GM18511 (cell line): Measurements from ENCODE around the gene VEPH1.

Experiments used
- ATAC-seq: cut with Tn5 transposase; IDR thresholded peaks from one replicate; pipeline ENCODE4 v1.9.1; 2021; ENCODE audit warnings: mild to moderate bottlenecking, moderate library complexity; ENCODE audit not compliant: unreplicated experiment

The VEPH1 gene

DNA sequence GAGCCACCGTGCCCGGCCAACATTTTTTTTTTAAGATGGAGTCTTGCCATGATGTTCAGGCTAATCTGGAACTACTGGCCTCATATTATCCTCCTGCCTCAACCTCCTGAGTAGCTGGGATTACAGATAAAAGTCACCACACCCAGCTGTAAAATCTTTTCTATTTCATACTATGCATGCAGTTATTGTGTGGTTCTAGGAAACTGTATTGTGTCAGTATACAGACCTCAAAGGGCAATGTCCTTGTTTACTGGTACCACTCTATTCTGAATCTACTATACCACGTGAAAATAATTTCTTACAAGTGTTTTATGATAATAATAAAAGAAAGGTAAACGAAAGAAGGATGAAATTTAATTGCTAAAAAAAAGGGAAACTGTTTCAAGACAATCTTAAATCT is 190.0 kb downstream of the VEPH1 start:
- ATAC-seq = no peak

DNA sequence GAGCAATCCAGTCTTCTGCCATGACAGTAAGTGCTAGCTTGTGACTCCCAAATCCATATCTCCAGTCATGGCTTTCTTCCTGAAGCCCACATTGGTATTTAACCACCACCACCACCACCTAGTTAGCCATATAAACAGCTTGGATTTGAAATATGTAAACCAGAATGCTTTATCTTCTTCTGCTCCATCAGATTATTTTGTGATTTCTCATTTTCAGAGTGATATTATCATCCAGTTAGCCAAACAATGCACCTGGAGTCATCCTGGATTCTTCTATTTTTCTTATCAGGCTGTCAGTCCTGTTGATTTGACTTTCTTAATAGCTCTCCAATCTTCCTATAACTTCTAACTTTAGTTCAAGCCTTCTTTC is 190.9 kb downstream of the VEPH1 start:
- no peak for ATAC-seq

DNA sequence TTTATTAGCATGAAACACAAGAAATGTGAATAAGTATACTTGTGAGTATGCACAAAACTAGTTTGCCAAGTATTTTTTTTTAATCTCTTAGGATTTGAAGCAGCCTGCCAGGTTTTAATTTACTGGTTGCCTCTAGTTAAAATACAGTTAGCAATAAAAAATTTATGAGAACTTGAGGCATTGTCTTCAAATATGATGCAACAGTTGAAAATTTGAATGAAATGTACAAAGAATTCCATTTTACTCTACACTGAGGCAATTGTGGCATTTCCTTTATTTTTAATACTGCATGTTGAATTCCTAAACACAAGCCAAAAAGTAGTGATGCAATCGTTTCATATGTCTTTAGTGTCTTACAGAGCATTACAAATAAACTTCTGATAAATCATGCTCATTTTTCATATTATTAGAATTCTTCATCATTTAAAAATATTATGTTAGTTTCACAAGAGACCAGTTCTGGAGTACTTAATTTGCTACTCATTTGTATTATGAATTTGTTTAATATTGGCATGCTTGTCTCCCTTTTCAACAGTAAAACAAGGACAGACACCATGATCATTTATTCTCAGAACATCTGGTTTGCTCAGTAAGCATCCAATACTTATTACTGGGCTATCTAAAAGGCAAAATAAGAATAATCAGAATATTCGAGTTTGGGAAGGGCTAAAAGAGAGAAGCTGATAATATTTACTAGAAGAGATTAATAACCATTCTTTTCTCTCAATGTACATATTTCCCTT is 191.4 kb downstream of the VEPH1 start:
- no peak for ATAC-seq

DNA sequence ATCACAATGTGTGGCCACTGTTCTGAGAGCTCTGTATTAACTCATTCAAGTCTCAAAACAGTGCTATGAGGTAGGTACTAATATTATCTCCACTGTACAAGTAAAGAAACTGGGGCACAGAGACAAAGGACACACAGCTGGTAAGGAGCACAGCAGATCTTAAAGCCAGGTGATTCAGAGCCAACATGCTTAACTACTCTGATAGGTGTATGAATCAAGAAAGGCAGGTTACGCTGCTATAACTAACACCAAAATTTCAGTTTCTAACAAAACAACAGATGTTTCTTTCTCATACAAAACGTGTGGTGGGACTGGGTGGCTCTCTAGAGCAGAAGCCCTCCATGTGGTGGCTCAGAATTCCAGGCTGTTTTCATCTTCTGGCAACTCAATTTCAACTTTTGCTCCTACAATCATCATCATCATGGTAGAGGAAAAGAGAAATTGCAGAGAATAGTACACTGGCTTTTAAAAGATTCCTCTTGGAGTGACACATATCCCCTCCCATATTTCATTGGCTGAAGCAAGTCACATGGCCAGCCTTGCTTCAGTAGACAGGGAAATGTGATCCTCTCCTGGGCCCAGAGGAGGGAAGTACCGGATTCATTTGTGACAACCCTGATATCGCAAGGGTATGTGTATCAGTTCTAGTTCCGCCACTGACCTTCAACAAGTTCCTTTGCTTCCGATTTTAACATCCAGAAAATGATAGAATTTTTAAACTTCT is 192.7 kb downstream of the VEPH1 start:
- no peak for ATAC-seq

DNA sequence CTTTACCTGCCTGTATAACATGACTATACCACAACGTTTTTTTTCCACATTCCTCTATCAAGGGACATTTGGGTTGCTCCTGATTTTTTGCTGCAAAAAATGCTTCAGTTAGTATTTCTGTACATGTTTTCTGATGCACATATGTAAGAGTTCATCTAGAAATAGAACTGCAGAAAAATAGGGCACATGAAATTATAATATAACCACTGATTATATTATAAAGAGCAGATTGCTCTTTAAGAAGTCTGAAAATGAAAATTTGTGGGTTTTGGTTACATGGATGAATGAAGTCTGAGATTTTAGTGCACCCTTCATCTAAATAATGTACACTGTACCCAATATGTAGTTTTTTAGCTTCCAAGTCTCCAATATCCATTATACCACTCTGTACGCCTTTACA is 196.7 kb downstream of the VEPH1 start:
- ATAC-seq = no peak

DNA sequence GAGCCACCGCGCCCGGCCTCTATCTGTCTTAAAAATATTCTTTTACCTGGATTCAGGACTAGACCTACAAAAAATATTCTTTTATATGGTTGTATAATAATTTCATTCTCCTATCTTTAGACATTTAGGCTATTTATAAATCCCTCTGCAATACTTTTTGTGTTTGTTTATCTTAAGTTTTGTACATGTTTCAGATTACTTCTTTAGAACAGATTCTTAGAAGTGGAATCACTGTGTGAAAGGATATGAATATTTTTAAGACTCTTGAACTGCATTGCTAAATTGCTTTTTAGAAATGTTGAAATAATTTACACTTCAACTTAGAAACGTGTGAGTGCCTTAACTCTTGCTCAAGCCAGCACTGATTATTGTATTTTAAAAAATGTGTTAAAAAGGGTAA is 197.8 kb downstream of the VEPH1 start:
- no peak for ATAC-seq

DNA sequence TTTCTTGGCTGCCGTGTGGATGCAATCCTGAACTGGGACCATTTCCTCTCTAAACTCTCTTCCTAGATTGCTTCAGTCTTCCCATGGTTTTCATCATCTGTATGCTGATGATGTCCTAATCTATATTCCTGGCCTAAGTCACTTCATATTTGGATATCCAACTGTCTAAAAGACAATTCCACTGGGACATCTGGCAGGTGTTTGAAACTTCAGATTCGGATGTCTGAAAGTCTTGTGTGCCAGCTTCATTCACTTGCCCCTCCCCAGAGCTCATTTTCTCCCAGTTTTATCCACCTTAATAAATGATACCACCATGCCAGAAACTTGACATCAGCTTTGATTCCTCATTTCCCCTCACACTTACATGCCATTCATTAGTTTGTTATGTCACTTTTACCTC is 201.5 kb downstream of the VEPH1 start:
- ATAC-seq = no peak

DNA sequence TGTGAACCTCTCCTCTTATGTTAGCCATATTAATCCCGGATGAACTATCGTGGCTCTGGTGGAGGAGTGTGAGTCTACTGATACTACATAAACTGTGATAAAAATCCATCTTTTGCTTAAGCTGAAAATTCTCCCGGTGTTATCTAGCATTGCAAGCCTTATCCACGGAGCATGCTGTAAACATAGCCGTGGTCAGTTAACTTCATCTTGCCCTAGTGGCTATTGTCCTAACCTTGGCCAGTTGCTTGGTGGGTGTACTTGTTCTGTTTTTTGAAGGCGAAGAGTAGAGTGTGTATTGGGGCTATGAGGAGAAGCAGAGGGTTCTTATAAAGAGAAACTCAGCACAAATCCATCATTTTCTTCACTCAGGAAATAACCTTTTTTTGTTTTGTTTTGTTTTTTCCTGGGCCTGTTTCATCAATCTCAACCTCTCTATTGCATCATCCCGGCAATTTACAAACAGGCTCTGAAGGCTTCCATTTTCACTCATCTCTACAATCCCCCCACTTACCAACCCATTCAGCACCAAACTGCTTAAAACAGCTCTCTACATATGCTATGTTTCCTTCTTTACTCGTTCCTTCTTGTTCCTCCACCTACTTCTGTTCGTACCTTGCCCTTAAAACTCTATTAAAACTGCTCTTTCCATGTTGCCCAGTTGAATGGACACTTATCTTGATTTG is 202.1 kb downstream of the VEPH1 start:
- no peak for ATAC-seq

DNA sequence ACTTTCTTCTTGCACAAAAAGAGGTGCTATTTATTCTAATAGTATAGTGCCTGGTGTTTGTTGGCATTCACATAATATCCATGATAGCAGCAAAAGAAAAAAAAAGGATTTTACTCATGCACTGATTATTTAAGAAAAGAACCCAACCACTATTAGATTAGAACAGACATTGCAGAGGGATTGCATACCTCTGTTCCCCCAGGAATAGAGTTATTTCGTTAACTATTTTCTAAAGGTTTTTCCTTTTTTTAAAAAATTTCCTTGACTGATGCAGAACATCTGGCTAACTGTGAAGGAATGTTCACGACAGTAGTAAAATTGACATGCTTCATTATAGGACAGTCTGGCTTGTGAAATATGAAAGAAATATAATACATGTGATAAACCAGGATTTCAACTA is 203.1 kb downstream of the VEPH1 start:
- ATAC-seq = no peak

DNA sequence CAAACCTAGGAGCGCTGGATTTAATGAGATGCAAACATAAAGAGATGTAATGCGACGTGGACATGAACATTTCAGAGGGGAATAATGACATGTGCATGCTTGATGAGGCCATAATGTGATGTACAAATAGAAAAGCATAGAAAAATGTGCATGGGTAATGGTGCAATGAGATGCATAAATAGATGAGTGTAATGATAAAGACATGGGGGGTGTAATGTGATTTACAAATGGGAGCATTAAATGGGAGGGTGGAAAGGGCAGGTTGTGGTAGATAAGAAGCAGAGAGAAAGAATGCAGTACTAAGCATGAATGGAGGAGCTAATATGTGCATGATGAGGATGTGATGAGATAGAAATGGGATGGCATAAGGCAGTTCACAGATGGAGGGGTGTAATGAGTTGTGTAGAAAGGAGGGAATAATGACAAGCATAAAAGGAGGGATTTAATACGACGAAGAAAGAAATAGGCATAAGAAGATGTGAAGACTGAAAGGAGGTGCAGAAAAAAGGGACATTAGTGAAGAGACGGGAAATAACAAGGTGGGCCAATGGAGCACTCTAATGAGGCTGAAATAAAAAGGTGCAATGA is 205.8 kb downstream of the VEPH1 start:
- ATAC-seq = no peak

DNA sequence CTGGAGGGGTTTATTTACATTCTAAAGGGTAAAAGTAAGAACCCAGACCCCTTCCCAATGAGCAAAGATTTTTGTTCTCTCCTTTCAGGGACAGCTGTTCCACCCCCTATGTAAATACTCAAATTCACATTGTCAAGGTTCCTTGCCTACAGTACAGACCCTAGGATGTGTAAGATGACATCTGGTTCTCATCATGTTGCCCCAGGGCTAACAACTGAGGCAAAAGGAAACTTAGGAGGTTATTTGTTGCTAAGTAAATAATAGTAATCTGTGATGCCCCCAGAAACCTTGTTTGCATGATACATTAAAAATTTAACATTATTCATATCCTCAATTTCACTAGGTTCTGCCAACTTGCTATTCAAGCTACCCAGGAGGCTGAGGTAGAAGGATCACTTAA is 208.3 kb downstream of the VEPH1 start:
- ATAC-seq = no peak

DNA sequence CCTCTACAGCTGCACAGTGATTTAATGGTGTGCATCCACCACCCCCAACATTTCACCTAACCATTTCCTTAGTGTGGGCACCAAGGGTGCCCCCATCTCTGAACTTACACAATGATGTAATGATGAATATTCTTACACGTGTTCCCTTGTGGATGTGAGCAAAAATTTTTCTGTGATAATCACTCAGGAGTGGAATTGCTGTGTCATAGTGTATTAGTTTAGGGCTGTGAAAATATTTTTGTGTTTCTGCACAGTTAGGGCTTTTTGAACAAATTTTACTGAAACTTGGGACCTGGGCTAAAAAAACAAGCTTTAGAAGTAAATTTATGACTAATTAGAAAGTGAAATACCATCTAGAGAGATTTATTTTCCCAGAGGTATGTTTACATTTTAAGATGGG is 208.7 kb downstream of the VEPH1 start:
- no peak for ATAC-seq

DNA sequence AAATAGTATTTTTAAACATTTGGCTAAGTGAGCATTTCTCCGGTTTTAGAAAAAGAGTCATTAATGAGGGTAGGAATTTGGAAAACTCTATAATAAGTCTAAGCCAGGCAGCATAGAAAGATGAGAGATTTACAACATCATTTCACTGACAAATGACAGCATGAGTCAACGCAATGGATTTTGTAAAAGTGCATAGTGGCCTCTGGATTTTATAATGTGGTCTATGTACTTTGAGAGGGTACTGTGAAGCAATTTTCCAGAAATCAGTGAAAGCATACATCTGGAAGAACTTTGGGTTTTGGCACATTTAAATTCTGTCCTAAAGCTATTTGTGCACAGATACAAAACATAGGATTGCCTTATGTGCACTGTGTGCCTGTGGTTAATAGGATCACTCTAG is 212.4 kb downstream of the VEPH1 start:
- ATAC-seq = no peak

DNA sequence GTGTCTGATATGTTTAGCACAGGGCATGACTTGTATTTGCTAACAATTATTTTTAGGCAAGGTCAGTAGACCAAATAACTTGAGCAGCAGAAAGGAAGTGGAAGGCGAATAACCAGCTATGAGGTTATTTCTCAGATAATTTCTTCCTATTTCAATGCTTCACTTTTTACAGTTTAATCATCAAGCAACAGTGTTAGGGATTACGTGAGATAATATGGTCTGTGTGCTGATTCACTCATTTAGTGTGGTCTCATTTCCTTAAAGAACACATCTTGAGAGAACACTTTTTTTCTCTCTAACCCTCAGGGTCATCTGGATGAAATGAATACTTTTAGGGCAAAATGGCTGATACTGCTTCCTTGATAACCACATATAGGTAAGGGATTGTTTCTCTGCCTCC is 217.2 kb downstream of the VEPH1 start:
- ATAC-seq = no peak

DNA sequence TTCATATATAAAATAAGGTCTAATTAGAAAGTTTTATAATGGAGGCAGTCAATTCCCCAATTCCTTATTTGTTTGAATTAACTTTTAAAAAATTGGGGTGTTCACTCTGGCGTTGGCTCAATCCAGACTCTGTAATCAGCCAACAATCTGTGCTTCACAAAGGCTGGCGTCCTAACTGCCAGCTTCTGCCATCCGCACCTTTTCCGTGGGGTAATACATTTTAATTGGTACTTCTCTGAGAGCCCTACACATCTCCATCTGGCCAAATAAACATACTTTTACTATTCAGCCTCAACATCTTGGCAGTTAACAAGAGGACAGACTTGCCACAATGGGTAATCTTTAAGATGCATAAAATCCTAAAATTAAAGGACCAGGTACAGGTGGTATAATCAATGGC is 218.1 kb downstream of the VEPH1 start:
- ATAC-seq = no peak

DNA sequence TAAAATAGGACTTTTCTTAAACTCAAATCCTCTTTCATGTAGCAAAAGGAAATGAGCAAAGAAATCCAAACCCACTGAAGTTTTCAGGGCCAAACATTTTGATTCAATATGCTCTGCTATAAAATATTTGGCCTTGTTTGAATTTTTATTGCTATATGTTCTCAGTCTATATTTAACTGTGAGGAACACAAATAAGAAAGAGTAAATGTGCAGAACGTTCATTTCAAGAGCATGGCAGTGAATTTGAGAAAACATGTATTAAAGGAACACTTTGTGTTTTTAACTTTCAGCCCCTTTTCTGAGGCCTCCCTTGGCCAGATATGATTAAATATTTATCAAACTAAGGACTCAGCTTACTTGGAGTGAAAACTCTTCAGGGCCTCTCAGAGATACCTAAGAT is 218.5 kb downstream of the VEPH1 start:
- no peak for ATAC-seq

DNA sequence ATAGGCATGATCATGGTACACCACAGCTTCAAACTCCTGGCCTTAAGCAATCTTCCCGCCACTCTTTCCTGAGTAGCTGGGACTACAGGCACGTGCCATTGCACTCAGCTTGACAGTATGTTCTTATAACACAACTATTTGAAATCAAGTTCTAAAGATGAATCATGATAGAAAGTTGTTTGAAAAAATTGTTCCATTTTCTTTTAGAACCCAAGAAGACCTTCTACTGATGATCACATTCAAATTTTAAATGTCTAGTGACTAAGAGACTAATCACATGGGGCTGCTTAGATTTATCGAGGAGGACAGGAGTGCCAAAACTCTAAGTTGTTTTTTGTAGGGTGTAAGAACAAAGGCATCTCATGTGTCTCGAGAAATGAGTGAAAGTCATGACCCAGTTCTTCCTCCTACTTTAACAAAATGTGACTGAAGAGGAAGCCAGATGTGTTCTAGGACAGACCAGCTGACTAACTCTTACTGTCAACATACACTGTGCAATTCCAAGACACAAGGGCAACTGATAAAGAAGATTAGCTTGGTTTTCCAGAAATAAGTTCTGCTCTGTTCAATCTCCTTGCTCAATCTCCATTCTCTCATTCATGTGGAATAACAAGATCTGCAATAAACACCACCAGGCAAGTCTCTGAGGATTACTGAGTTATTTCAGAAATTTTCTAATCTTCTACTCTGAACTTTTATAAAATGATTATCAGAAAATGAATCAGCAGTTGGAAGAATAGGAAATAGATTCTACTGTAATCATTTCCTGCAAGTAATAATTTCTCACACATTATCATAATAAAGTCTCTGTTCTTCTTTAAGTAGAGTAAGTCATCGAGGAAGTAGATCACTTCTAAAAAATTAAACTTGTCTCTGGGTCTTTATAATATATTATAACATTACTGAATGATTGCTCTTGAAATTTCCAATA is 220.7 kb downstream of the VEPH1 start:
- no peak for ATAC-seq

DNA sequence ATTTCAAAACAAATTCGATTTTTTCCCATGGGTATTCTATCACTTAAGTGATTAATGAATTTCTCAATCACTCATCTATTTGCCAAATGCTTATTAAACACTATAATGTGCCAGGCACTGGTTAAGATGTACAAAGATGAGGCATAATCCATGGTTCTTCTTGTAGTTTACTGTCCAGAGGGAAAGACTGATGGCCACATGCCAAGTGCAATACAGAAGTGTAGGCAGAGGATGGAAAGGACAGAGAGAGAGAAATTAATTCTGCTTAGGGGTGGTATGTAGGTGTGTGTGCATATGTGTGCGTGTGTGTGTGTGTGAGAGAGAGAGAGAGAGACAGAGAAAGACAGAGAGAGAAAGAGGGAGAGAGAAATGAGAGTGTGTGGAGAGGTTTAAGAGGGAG is 222.4 kb downstream of the VEPH1 start:
- ATAC-seq = no peak

DNA sequence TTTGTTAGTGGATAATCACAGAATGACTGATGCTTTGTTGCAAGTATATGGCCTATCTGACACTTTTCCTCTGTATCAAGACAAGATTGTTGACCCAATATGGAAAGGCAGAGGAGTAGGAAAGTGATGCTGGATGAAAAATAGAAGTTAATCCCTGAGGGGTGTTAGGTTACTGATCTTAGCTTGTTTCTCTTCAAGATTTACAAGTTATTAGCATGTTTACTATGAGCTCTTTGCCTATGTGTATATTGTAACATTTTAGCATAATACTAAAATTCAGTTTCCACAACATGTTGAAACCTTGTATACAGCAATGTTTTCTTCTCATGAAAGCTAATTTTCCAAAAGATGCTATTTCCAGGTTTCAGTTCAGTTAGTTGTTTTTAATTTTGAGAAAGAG is 222.9 kb downstream of the VEPH1 start:
- no peak for ATAC-seq

DNA sequence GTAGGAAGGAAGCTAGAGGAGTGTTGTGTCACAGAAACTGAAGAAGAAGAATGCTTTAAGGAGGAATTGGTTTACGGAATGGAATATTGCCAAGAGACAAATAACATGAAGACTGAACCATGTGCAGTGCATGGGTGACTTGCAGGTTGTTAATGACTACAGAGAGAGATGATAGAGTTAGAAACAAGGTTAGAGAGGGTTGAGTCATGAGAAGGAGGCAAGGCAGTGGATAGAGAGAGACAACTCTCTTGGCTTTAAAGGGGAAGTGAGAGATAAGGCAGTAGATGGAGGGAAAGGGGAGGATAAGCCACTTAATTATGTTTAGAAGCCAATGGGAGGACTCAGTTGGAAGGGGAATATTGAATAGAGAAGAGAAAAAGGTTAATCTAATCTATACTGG is 224.0 kb downstream of the VEPH1 start:
- no peak for ATAC-seq

DNA sequence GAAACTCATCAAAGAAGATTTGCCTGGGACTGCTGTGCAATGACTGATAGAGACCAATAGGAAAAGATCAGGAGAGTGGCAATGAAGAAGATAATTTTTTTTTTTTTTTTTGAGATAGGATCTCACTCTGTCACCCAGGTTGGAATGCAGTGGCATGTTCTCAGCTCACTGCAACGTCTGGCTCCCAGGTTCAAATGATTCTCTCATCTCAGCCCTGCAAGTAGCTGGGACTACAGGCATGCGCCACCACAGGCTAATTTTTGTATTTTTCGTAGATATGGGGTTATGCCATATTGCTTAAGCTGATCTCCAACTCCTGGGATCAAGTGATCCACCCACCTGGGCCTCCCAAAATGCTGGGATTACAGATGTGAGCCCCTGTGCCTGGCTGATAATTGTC is 226.4 kb downstream of the VEPH1 start:
- no peak for ATAC-seq
